ENCODE measurements around the gene OR5H14.
"Not testable (repeated sequence)": the region's sequence is repeated elsewhere in the genome, so short reads cannot be mapped to it uniquely, and the experiment has no call there.

OR5H14 gene

DNA sequence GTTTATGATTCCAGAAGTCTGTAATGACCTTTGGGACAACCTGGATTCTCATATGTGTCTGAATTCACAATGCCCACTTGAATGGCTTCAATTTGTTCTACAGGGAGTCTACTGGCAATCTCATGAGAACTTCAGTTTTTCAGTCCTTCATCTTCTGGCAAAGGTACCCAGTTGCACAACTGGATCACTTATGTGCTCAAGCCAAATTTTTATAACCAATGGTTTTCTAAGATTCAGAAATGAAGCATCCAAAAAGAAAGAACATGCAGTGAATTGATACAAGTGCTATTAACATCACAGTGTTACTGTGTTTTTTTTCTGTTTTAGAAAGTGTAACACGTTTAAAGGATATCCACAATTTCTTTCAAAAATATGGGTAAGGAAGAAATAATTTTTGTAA lies at the start of gene OR5H14:
Gene OR5H14, plus strand, starts transcription at position 301 of the 400 bp plus-strand sequence. CDS start 1,907 bp downstream, outside the sequence.
- no peak for DNase-seq (ENCODE audit: low read depth)

DNA sequence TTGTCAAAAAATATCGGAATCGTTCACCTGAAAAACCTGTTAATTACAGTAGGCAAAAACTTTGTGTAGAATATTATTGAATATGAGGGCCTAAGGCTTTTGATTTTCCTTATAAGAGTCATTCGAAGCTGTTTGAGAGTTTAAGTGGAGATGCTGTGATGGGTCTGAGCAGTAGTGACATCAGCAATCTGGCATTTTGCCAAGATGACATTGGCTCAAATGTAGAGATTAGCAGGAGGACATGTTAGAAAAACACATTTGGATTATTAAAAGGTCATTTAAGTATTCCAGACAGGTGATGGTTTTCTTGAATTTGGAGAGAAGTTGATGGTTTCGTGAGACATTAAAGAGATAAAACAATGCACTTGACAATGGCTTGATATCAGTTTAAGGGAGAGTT lies 47.4 kb upstream of the OR5H14 start:
- no peak for DNase-seq (ENCODE audit: low read depth)

DNA sequence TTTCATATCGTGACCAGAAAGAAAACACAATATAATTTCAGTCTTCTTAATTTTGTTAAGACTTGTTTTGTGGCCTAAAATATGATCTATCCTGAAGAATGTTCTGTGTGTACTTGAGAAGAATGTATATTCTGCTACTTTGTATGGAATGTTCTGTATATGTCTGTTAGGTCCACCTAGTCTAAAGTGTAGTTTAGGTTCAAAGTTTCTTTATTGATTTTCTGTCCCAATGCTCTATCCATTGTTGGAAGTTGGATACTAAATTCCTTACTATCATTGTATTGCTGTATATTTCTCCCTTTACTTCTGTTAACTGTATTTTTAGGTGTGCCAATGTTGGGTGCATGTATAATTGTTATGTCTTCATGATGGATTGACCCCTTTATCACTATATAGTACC lies 39.1 kb upstream of the OR5H14 start:
- DNase-seq (ENCODE audit: low read depth), result no peak

DNA sequence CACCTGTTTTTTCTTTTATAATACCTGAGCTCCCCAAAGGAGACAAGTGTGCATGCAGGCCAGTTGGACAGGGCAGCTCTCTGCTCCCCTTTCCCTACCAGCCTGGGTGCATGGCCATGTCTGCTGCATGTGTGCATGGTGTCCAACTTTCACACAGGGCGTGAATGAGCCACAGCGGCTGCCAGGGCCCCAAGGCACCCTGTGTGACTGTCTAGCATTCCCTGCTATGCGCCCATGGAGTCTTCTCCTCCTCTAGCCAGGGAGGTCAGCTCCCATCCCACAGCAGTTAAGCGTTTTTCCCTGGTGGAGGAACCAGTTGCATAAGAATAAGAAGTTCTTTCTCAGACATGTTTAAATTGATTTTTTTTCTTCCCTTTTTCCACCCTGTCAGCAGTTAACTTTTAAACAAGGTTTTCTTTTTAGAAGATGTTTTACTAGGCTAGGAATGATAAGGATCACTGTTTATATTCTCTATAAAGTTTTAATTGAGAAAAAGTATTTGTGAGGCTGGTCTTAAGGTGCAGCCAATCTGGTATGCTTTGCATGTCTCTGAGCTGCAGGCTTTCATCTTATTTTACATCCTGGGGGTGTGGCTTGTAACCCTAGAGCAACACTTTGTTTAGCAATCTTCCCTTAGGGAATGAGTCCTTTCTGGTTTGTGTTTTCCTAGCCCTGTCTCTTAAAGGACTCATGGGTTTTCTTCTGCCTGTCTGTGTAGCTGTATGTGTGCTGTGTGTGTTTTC lies 37.3 kb upstream of the OR5H14 start:
- DNase-seq (ENCODE audit: low read depth), result no peak

DNA sequence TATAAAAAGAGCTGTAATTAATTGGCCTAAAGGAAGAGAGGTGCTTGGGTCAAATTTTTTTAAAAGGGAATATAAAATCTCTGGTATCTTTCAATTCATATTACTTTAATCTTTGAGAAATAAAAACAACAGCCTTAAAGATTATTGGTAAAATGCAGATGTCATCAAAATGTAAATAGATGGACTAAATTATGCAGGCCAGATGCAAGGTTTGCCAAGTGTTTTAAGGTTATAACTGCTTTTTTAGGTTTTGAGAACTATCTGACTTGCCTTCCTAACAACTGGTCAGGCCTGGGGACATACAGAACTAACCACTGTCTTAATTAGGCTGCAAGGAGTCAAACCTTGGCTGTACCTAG lies 36.8 kb upstream of the OR5H14 start:
- DNase-seq (ENCODE audit: low read depth), result no peak

DNA sequence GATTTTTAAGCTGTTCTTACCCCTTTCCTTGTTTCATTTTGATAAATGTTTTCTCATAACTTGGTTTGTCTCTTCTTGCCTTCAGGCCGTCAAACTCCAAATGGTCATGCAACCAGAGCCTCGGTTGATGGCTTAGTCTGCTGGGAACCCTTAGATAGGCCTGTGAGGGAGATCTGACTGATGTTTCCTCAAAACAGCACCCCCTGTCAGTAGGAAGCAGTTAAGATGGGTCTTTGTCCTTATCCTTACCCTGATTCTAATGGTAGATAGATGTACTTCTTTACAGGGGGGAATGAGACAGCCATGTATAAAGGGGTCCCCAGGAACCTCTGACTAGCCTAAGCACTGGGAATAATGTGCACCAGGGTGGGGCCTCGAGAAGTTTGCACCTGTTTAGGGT lies 33.0 kb upstream of the OR5H14 start:
- no peak for DNase-seq (ENCODE audit: low read depth)

DNA sequence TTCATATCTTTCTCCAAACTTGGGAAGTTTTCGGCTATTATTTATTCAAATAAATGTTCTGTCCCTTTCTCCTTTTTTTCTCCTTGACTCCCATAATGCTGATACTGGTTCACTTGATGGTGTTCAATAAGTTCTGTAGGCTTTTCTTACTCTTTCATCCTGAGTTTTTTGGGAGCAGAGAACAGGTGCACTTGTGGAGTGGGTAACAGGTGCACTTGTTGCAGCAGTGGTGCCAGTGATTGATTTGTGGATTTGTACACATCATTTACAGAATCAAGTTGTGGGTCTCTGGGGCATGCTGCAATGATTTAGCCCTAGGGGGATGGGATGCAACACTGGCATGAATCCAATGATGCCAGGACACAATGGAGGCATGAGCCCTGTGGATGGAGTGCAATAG lies 31.6 kb upstream of the OR5H14 start:
- no peak for DNase-seq (ENCODE audit: low read depth)

DNA sequence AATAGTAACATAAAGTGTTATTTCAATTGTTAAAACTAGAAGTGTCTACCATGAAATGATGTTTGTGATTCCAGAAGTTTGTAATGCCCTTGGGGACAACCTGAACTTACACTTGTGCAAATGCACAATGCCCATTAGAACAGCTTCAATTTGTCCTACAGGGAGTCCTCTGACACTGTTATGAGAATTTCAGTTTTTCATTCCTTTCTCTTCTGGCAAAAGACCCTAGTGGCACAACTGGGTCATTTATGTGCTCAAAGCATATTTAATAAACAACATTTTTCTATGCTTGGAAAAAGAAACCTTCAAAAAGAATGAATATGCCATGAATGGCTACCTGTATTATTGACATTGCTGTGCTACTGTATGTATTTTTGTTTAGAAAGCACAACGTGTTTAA lies 16.9 kb upstream of the OR5H14 start, which contains the start of gene OR5H1:
Gene OR5H1, plus strand, starts transcription at position 301 of the 400 bp plus-strand sequence. CDS start 1,977 bp downstream, outside the sequence.
- DNase-seq (ENCODE audit: low read depth), result no peak

DNA sequence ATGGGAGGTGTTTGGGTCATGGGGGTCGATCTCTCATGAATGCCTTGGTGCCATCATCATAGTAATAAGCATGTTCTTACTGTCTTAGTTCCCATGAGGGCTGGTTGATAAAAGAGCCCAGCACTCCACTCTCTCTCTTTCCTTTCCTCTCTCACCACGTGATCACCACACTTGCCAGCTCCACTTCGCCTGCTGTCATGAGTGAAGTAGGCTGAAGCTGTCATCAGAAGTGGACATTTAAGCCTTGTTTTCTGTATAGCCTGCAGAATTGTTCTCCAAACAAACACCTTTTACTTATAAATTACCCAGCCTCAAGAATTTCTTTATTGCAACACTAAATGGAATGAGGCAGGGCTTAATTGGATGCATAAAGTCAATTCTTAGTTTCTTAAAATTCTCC lies 10.6 kb upstream of the OR5H14 start:
- DNase-seq (ENCODE audit: low read depth), result no peak

DNA sequence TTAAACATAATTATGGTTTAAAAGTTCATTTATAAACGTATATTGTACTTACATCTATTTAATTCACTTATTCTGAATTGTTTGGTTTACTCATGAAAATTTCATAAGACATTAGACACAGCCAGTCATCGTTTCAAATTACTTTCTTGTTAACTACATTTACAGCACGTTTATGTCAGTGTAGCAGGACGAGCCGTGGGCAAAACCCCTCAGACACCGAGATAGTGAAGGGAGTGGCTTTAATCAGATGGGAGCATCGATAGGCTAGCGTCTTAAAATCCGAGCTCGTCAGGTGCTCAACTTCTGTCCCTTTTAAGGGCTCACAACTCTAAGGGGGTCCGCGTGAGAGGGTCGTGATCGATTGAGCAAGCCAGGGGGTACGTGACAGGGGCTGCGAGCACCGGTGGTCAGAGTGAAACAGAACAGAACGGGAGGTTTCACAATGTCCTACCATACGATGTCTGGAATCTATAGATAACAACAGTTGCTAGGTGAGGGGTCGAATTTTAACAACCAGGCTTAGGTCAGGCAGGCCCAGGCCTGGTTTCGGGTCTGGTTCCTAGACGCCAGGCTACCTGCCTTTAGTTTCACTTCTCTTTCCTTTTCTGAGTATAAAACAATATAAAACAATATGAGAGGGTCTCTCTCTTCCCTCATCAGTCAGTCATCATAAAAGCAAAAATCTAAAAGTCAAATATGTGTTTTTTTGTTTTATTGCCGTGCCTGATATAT lies 9.3 kb upstream of the OR5H14 start:
- not testable (repeated sequence) for DNase-seq (ENCODE audit: low read depth)

DNA sequence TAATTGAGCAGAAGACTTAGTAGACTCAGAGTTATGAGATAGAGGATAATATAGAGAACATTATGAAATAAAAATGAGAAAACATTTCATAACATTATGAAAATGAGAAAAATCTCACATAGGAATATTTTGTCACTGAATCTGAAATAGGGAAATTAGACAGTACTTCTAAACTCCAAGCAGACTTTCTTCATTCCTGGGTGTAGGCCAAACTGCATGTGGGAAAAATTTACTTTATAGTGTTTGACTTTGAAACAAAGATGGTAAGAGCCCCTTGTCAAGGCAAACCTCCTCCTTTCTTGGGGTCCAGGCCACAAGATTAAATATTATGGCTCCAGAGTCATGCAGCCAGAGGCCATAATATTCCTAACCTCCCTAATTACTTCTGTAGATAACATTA lies 6.7 kb upstream of the OR5H14 start:
- no peak for DNase-seq (ENCODE audit: low read depth)

DNA sequence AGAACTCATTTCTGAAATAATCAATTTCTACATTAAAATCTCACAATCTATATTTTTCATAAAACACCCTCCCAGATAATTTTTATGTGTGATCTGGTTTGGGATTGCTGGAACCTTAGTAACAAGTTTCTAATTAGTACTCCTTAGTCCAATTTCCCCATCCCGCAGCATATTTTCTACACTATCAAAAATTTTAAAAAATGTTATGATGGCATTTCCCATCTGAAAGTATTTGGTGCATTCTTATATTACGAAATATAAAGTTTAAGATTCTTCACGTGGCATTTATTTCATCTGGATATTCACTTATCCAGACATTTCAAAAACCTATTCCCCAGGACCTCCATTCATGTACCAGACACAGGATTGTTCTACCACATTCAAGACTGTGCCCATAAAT lies 1.5 kb downstream of the OR5H14 start:
- no peak for DNase-seq (ENCODE audit: low read depth)

DNA sequence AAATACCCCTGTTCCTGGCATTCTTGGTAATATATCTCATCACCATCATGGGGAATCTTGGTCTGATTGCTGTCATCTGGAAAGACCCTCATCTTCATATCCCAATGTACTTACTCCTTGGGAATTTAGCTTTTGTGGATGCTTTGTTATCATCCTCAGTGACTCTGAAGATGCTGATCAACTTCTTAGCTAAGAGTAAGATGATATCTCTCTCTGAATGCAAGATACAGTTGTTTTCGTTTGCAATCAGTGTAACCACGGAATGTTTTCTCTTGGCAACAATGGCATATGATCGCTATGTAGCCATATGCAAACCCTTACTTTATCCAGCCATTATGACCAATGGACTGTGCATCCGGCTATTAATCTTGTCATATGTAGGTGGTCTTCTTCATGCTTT lies 2.2 kb downstream of the OR5H14 start:
- DNase-seq (ENCODE audit: low read depth), result not testable (repeated sequence)

DNA sequence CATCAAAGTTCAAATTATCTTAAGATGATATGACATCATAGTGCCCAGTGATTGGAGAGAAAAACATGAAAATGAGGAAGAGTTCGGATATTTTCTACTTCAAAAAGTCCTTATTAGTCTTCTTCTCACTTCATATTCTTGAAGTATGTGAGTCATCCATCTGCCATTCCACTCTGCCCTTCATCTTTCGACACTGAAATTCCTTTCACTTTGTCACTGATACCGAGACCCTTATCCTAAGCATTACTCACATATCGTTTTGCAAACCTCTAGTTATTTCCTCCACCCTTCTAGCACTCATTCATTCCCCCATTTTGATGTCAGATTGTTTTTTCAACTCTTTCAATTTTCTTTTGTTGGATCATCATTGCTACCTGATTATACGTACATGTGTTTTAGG lies 4.0 kb downstream of the OR5H14 start:
- DNase-seq (ENCODE audit: low read depth), result no peak

DNA sequence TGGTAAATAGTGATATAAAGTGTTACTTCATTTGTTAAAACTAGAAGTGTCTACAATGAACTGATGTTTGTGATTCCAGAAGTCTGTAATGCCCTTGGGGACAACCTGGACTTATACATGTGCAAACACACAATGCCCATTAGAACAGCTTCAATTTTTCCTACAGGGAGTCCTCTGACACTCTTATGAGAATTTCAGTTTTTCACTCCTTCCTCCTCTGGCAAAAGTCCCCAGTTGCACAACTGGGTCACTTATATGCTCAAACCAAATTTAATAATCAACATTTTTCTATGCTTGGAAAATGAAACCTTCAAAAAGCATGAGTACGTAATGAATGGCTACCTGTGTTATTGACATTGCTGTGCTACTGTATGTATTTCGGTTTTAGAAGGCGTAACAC lies 19.1 kb downstream of the OR5H14 start, which contains the start of gene OR5H15:
Gene OR5H15, plus strand, starts transcription at position 301 of the 400 bp plus-strand sequence. CDS start 2,004 bp downstream, outside the sequence.
- no peak for DNase-seq (ENCODE audit: low read depth)

DNA sequence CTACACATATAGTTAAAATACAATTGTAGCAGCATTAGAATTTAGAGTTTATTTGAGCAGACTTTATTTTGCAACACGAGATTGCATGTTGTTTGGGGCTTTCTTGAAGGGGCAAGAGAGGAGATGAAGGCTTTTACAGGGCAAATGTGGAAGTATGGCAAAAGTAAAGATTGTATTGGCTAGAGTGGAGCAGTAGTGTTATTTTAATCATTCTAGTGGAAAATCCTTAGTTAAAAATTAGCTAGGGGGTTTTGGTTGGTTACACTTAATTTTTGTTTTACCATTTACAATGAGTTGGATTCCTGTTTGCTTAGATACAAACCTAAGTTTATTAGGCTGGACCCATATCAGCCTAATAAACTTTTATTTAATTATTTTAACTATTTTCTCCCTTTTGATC lies 23.8 kb downstream of the OR5H14 start:
- DNase-seq (ENCODE audit: low read depth), result no peak

DNA sequence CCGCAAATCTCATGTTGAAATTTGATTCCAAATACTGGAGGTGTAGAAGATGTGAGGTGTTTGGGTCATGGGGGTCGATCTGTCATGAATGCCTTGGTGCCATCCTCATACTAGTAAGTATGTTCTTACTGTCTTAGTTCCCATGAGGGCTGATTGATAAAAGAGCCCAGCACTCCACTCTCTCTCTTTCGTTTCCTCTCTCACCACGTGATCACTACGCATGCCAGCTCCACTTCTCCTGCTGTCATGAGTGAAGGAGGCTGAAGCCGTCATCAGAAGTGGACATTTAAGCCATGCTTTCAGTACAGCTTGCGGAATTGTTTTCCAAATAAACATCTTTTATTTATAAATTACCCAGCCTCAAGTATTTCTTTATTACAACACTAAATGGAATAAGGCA lies 25.3 kb downstream of the OR5H14 start:
- no peak for DNase-seq (ENCODE audit: low read depth)

DNA sequence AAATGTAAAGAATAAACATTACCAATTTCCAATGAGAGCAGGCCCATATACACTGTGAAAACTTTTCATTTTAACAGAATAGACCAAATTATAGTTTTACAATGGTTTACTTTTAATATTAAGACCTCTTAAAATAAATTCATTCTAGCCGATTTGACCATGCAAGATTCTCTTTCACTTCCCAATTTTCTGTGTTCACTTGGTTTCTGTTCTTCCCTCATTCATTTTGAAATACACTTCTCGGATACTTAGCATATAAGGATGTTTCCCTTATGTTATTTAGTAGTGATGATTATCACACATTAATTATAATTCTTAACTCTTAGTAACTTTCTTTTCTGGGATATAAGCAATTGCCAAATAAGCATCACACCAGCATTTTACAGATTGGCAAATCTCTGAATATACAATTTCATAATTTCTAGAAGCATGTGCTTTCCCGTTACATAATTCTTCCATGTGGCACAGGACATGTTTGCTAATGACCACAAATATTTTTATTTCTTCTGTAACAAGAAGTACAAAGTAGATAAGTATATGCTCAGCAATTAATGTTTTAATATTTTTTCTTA lies 33.1 kb downstream of the OR5H14 start:
- no peak for DNase-seq (ENCODE audit: low read depth)

DNA sequence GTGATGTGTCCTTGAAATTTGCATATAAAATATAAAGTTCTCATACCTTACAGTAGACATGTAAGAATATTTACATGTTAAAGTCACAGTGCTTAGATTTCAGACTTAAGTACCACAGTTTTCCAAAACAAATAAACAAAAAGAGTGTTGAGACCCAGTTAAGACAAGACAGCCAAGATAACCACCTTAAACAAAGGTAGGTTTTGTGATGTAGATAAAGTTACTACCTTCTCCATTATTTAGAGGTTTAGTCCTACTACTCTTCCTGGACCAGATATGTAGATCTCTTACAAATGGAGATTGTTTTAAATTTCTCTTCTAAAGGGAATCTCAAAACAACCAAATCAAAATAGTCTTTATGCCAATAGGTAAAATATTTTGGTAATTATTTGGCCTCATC lies 34.9 kb downstream of the OR5H14 start:
- DNase-seq (ENCODE audit: low read depth), result no peak

DNA sequence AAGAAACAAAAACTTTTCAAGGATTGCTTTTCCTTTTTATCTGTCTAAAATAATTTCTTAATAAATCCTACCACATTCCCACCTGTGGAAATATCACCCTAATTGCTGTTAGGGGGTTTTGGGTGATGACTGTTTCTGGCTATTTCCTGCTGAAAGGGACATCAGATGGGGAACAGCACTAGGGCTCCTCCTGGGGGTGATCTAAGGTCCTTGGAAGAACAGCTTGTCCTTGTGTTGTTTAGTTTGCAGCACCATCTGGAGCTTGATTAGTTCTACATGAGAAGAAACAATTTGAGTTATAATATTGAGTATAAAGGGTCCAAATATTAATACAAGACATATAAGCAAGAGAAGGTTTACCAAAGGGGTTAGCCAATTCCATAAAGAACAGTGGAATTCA lies 37.9 kb downstream of the OR5H14 start:
- DNase-seq (ENCODE audit: low read depth), result no peak

DNA sequence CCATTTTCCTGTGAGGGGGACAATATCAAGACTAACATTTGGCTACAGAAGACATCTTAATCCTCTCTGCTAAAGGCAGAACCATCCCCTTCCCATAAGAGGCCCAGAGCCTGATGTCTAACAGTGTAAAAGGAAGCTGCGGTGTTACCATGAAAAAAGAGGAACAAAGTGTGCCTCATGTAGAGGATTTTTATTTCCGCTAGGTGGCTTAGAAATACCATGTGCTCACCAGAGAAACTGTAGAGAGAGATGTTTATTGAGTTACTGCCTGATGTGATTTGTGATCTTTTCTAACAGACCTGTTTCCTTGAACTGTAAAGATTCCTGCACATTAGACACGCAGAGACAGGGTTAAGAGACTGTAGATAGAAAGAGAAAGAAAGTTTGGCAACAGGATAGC lies 41.3 kb downstream of the OR5H14 start:
- DNase-seq (ENCODE audit: low read depth), result no peak

DNA sequence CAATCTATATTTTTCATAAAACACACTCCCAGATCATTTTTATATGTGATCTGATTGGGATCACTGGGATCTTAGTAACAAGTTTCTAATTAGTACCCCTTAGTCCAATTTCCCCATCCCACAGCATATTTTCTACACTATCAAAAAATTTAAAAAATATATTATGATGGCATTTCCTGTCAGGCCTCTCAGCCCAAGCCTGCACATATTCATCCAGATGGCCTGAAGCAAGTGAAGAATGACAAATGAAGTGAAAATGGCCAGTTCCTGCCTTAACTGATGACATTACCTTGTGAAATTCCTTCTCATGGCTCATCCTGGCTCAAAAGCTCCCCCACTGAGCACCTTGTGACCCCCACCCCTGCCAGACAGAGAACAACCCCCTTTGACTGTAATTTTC lies 43.6 kb downstream of the OR5H14 start:
- not testable (repeated sequence) for DNase-seq (ENCODE audit: low read depth)

DNA sequence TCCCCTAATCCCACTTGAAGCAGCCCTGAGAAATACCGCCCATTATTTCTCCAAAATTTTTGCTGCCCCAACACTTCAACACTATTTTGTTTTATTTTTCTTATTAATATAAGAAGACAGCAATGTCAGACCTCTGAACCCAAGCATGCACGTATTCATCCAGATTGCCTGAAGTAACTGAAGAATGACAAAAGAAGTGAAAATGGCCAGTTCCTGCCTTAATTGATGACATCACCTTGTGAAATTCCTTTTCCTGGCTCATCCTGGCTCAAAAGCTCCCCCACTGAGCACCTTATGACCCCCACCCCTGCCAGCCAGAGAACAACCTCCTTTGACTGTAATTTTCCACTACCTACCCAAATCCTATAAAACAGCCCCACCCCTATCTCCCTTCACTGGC lies 49.0 kb downstream of the OR5H14 start:
- not testable (repeated sequence) for DNase-seq (ENCODE audit: low read depth)
